Loucy (cell line): ENCODE measurements around the gene KLK1.
A peak's percentile ranks its signal among the peaks of the same experiment; 100 is the strongest.

Source experiments
- H2AFZ ChIP-seq: fragments of 200-600 bp; sonication (generic); 2 replicates; pipeline ENCODE4 v1.6.0; 2016; ENCODE audit warnings: antibody characterized with exemption, mild to moderate bottlenecking, low read length, moderate library complexity
- H3F3A ChIP-seq: fragments of 200-600 bp; 2 replicates; pipeline ENCODE4 v1.6.0; 2016; ENCODE audit warnings: antibody characterized with exemption, low read depth, mild to moderate bottlenecking
- H3K27me3 ChIP-seq: fragments of 200-600 bp; sonication (generic); 2 replicates; pipeline ENCODE4 v1.6.1; 2014; ENCODE audit warnings: low read length, mild to moderate bottlenecking; ENCODE audit not compliant: insufficient read depth, poor library complexity, severe bottlenecking
- H3K36me3 ChIP-seq: fragments of 200-600 bp; sonication (generic); 2 replicates; pipeline ENCODE4 v1.6.1; 2016; ENCODE audit warnings: low read length; ENCODE audit not compliant: insufficient read depth
- H3K4me1 ChIP-seq: fragments of 200-600 bp; sonication (generic); 2 replicates; pipeline ENCODE4 v1.5.1; 2014; ENCODE audit warnings: low read length, mild to moderate bottlenecking; ENCODE audit not compliant: insufficient read depth, poor library complexity, severe bottlenecking
- H3K4me2 ChIP-seq: fragments of 200-600 bp; sonication (generic); 2 replicates; pipeline ENCODE4 v1.6.0; 2014; ENCODE audit warnings: antibody characterized with exemption, low read length, low read depth, mild to moderate bottlenecking; ENCODE audit not compliant: poor library complexity, severe bottlenecking
- H3K4me3 ChIP-seq: fragments of 200-600 bp; sonication (generic); 2 replicates; pipeline ENCODE4 v1.5.1; 2014; ENCODE audit warnings: low read length, mild to moderate bottlenecking, mixed read lengths; ENCODE audit not compliant: poor library complexity, severe bottlenecking
- H3K79me2 ChIP-seq: fragments of 200-600 bp; sonication (generic); 2 replicates; pipeline ENCODE4 v1.6.1; 2014; ENCODE audit warnings: low read length; ENCODE audit not compliant: insufficient read depth
- H3K9ac ChIP-seq: fragments of 200-600 bp; sonication (generic); 2 replicates; pipeline ENCODE4 v1.6.0; 2014; ENCODE audit warnings: mild to moderate bottlenecking, low read depth, low read length, moderate library complexity; ENCODE audit not compliant: poor library complexity, severe bottlenecking
- H3K9me2 ChIP-seq: fragments of 200-600 bp; sonication (generic); replicated peaks from 2 replicates; pipeline ENCODE4 v1.6.1; 2016; ENCODE audit warnings: low read depth, low read length, mixed read lengths
- H3K9me3 ChIP-seq: fragments of 200-600 bp; sonication (generic); 2 replicates; pipeline ENCODE4 v1.6.1; 2014; ENCODE audit warnings: mild to moderate bottlenecking, antibody characterized with exemption, low read length, low read depth; ENCODE audit not compliant: insufficient read depth
- H4K20me1 ChIP-seq: fragments of 200-600 bp; sonication (generic); 2 replicates; pipeline ENCODE4 v1.6.0; 2014; ENCODE audit warnings: antibody characterized with exemption, low read length, mild to moderate bottlenecking; ENCODE audit not compliant: insufficient read depth, poor library complexity, severe bottlenecking
- CTCF ChIP-seq: fragments of 200-600 bp; sonication (generic); conservative IDR thresholded peaks from 2 replicates; pipeline ENCODE4 v1.5.1; 2014; ENCODE audit warnings: mild to moderate bottlenecking, antibody characterized with exemption, low read length
- EZH2phosphoT487 ChIP-seq: fragments of 200-600 bp; IDR thresholded peaks from 2 replicates; pipeline ENCODE4 v1.6.1; 2018; ENCODE audit warnings: antibody characterized with exemption, mild to moderate bottlenecking, moderate library complexity, borderline replicate concordance

KLK1 gene

GRCh38 chr19:50799547-50799851, 24.1 kb downstream of the KLK1 start:
- peak overlapping the region; percentile 43 for H3K9ac ChIP-seq
- no peaks in the 10 kb centered on the region for H3K27me3 ChIP-seq
- H3K4me1 ChIP-seq, result peaks cover 19% of the 10 kb centered on the region
- no peak for TF ChIP-seq EZH2phosphoT487
- no peak for TF ChIP-seq CTCF
- no peaks in the 10 kb centered on the region for H3K9me2 ChIP-seq
- peaks cover 68% of the 10 kb centered on the region for H3K79me2 ChIP-seq
- no peak overlapping the region for H3K4me3 ChIP-seq
- H2AFZ ChIP-seq, result no peak overlapping the region
- H3K36me3 ChIP-seq, result peaks cover 66% of the 10 kb centered on the region; the same call in 1 of the 2 replicates
- peak overlapping the region; percentile 67 for H3K4me2 ChIP-seq
- H3K9me3 ChIP-seq, result no peaks in the 10 kb centered on the region
- H3F3A ChIP-seq, result 0 out of 2 replicates have a peak, but pooled peaks cover 4% of the 10 kb centered on the region
- peaks cover 81% of the 10 kb centered on the region for H4K20me1 ChIP-seq

- no peak overlapping the region for H3K4me2 ChIP-seq
- no peaks in the 10 kb centered on the region for H3K9me2 ChIP-seq
- peaks cover 66% of the 10 kb centered on the region; the same call in 1 of the 2 replicates for H3K36me3 ChIP-seq
- H2AFZ ChIP-seq, result no peak overlapping the region
- H3K79me2 ChIP-seq, result peaks cover 62% of the 10 kb centered on the region
- no peak overlapping the region for H3K4me3 ChIP-seq
- H3K9ac ChIP-seq, result no peak overlapping the region
- H3K27me3 ChIP-seq, result no peaks in the 10 kb centered on the region
- TF ChIP-seq CTCF (no peak), EZH2phosphoT487 (no peak)
- H4K20me1 ChIP-seq, result peaks cover 80% of the 10 kb centered on the region
- 0 out of 2 replicates have a peak, but pooled peaks cover 4% of the 10 kb centered on the region for H3F3A ChIP-seq
- H3K9me3 ChIP-seq, result no peaks in the 10 kb centered on the region
- peaks cover 19% of the 10 kb centered on the region for H3K4me1 ChIP-seq
These were observed 24.7 kb downstream of the KLK1 start for GRCh38 chr19:50798659-50799546.

- no peak overlapping the region for H3K4me3 ChIP-seq
- no peak overlapping the region for H2AFZ ChIP-seq
- no peak overlapping the region for H3K9ac ChIP-seq
- H3K4me1 ChIP-seq, result peaks cover 18% of the 10 kb centered on the region
- no peak for TF ChIP-seq EZH2phosphoT487
- TF ChIP-seq CTCF, result no peak
- no peaks in the 10 kb centered on the region for H3K9me3 ChIP-seq
- H3K4me2 ChIP-seq, result no peak overlapping the region
- H3K79me2 ChIP-seq, result peaks cover 54% of the 10 kb centered on the region
- no peaks in the 10 kb centered on the region for H3K27me3 ChIP-seq
- H4K20me1 ChIP-seq, result peaks cover 71% of the 10 kb centered on the region
- 0 out of 2 replicates have a peak, but pooled peaks cover 4% of the 10 kb centered on the region for H3F3A ChIP-seq
- no peaks in the 10 kb centered on the region for H3K9me2 ChIP-seq
- peaks cover 66% of the 10 kb centered on the region; the same call in 1 of the 2 replicates for H3K36me3 ChIP-seq
These were observed 25.6 kb downstream of the KLK1 start for GRCh38 chr19:50797781-50798658.
